ENCODE data around the gene KRT7. TPM values are rescaled to one million over a fixed set of nuclear protein-coding genes. Genes with fewer than 3 reads are reported as not detected.

KRT7 gene
- total RNA-seq, 2 donors from 2014 or later, result 24.1 to 105 TPM

DNA sequence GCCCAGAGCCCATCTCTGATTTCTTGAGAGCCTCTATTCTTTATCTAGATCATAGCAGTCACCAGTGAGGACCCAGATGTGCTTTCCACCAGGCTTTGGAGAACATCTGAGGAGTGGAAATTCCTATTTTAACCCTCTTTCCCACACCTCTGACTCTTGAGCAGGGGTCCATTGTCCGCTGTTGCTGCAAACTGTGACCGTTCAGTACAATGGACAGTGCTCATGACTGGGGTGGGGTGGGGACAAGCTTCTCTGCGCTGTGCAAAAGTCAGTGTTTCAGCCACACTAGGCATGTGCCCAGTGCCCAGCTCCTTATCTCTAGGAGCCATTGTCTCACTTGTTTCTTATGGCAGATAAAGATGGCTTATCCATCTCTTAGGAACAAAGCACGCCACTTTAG lies 16.9 kb upstream of the KRT7 start:
- H3K4me3 ChIP-seq, result no peak overlapping the region
- no peak for TF ChIP-seq CTCF (IDR thresholded peaks at IDR 0.05)
- peak overlapping the region; percentile 16 to 49 for H3K27ac ChIP-seq
- ATAC-seq (ENCODE audit: insufficient number of reproducible peaks, low FRiP score, low read depth) (no peak), DNase-seq (ENCODE audit: low spot score) (no peak)
- H3K27me3 ChIP-seq (replicated peaks; ENCODE audit: insufficient read depth), result no peaks in the 10 kb centered on the region
- H3K9me3 ChIP-seq, result no peaks in the 10 kb centered on the region
- H3K36me3 ChIP-seq, result no peaks in the 10 kb centered on the region
- H3K4me1 ChIP-seq (ENCODE audit: control insufficient read depth in 1 of 2, low read depth in 2 of 2), result peaks cover 26 to 35% of the 10 kb centered on the region in 2 donors

DNA sequence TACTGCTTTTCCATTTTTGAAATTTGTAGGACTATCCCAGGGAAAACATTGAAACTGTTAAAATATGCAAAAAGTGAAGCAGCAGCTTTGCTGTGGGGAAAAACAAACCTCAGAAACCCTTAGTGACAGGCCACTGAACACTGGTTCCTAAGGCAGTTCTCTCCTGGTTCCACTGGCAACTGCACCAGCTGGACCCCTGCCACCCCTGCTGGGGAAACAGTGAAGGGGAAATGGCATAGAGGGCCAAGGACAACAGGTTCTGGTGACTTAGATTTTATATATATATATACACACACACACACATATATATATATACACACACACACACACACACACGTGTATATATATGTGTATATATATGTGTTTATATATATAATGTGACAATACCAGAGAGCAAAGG lies 16.2 kb upstream of the KRT7 start:
- H3K27me3 ChIP-seq (replicated peaks; ENCODE audit: insufficient read depth), result no peaks in the 10 kb centered on the region
- TF ChIP-seq CTCF (IDR thresholded peaks at IDR 0.05), result no peak
- ATAC-seq (ENCODE audit: insufficient number of reproducible peaks, low FRiP score, low read depth), result no peak
- H3K36me3 ChIP-seq, result no peaks in the 10 kb centered on the region
- peaks cover 33 to 42% of the 10 kb centered on the region in 2 donors for H3K4me1 ChIP-seq (ENCODE audit: control insufficient read depth in 1 of 2, low read depth in 2 of 2)
- H3K27ac ChIP-seq, result peak overlapping the region in 1 of 2 donors; percentile 64
- no peak for DNase-seq (ENCODE audit: low spot score)
- no peak overlapping the region for H3K4me3 ChIP-seq
- H3K9me3 ChIP-seq, result no peaks in the 10 kb centered on the region

DNA sequence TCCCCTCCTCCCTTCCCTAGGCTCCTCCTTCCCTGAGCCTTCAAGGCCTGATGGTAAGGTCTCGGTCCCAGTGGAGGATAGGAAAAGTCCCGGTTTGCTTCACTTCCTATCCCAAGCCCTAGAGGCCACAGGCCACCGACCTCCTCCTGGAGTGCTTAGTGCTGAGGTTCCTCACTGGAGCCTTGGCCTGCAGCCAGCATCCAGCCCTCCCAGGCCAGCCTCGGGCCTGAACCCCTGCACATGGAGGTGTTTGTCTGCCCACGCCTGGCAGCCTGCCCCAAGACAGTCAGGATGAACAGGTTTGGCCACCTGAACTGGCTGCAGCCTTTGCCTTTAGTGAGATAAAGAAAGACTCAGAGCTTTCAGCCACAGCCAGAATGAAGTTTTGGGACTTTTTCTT lies 15.8 kb upstream of the KRT7 start:
- DNase-seq (ENCODE audit: low spot score) (no peak), ATAC-seq (ENCODE audit: insufficient number of reproducible peaks, low FRiP score, low read depth) (no peak)
- Histone ChIP-seq H3K27ac (peak overlapping the region in 1 of 2 donors; percentile 64), H3K36me3 (no peaks in the 10 kb centered on the region), H3K9me3 (no peaks in the 10 kb centered on the region), H3K4me1 (ENCODE audit: control insufficient read depth in 1 of 2, low read depth in 2 of 2) (peaks cover 33 to 46% of the 10 kb centered on the region in 2 donors), H3K27me3 (replicated peaks; ENCODE audit: insufficient read depth) (no peaks in the 10 kb centered on the region), H3K4me3 (no peak overlapping the region)
- no peak for TF ChIP-seq CTCF (IDR thresholded peaks at IDR 0.05)

- H3K27me3 ChIP-seq (replicated peaks; ENCODE audit: insufficient read depth), result no peaks in the 10 kb centered on the region
- no peak for DNase-seq (ENCODE audit: low spot score)
- peaks cover 33 to 48% of the 10 kb centered on the region in 2 donors for H3K4me1 ChIP-seq (ENCODE audit: control insufficient read depth in 1 of 2, low read depth in 2 of 2)
- H3K27ac ChIP-seq, result no peak overlapping the region
- H3K9me3 ChIP-seq, result no peaks in the 10 kb centered on the region
- TF ChIP-seq CTCF (IDR thresholded peaks at IDR 0.05), result no peak
- H3K4me3 ChIP-seq, result no peak overlapping the region
- no peak for ATAC-seq (ENCODE audit: insufficient number of reproducible peaks, low FRiP score, low read depth)
- H3K36me3 ChIP-seq, result no peaks in the 10 kb centered on the region
Observed at GRCh38 chr12:52218001-52218400, 15.0 kb upstream of the KRT7 start.

- Histone ChIP-seq H3K27me3 (replicated peaks; ENCODE audit: insufficient read depth) (no peaks in the 10 kb centered on the region), H3K4me3 (no peak overlapping the region), H3K36me3 (no peaks in the 10 kb centered on the region), H3K9me3 (no peaks in the 10 kb centered on the region), H3K4me1 (ENCODE audit: control insufficient read depth in 1 of 2, low read depth in 2 of 2) (peaks cover 32 to 43% of the 10 kb centered on the region in 2 donors), H3K27ac (no peak overlapping the region)
- ATAC-seq (ENCODE audit: insufficient number of reproducible peaks, low FRiP score, low read depth) (no peak), DNase-seq (ENCODE audit: low spot score) (no peak)
- no peak for TF ChIP-seq CTCF (IDR thresholded peaks at IDR 0.05)
Observed at GRCh38 chr12:52220477-52220876, 12.6 kb upstream of the KRT7 start.

Data from thoracic aorta (tissue), 2 donors.